Panc1 (cell line): ENCODE measurements around the gene GNB1.

Experiments
- CTCF ChIP-seq: fragments of 450-650 bp; IDR thresholded peaks from 2 replicates; pipeline ENCODE4 v1.5.1; 2017; ENCODE audit warnings: mild to moderate bottlenecking
- POLR2AphosphoS5 ChIP-seq: IDR thresholded peaks from 2 replicates; pipeline ENCODE4 v1.6.1; 2012; ENCODE audit warnings: mild to moderate bottlenecking, low read depth, low read length, moderate library complexity
- SIN3A ChIP-seq: IDR thresholded peaks from 2 replicates; pipeline ENCODE4 v1.6.1; 2012; ENCODE audit warnings: low read depth, mild to moderate bottlenecking, low read length, moderate library complexity, borderline replicate concordance; ENCODE audit not compliant: insufficient read depth
- TCF7L2 ChIP-seq: IDR thresholded peaks from 2 replicates; pipeline ENCODE4 v1.6.1; 2011; ENCODE audit warnings: mild to moderate bottlenecking, low read depth, low read length, inconsistent platforms
- TF ChIP-seq, protein P1 (sequence below), 2 experiments: IDR thresholded peaks; 2 replicates each; pipeline ENCODE4 v1.6.1; 2011 to 2012; ENCODE audit warnings: low read depth in 2 of 2, control low read depth in 1 of 2, low read length in 1 of 2, mild to moderate bottlenecking in 1 of 2, moderate library complexity in 1 of 2; ENCODE audit not compliant: insufficient read depth in 1 of 2

- no peak for TF ChIP-seq CTCF
- no peak for TF ChIP-seq POLR2AphosphoS5
- TF ChIP-seq TCF7L2: no peak
- TF ChIP-seq SIN3A: no peak
- TF ChIP-seq, protein P1, sequence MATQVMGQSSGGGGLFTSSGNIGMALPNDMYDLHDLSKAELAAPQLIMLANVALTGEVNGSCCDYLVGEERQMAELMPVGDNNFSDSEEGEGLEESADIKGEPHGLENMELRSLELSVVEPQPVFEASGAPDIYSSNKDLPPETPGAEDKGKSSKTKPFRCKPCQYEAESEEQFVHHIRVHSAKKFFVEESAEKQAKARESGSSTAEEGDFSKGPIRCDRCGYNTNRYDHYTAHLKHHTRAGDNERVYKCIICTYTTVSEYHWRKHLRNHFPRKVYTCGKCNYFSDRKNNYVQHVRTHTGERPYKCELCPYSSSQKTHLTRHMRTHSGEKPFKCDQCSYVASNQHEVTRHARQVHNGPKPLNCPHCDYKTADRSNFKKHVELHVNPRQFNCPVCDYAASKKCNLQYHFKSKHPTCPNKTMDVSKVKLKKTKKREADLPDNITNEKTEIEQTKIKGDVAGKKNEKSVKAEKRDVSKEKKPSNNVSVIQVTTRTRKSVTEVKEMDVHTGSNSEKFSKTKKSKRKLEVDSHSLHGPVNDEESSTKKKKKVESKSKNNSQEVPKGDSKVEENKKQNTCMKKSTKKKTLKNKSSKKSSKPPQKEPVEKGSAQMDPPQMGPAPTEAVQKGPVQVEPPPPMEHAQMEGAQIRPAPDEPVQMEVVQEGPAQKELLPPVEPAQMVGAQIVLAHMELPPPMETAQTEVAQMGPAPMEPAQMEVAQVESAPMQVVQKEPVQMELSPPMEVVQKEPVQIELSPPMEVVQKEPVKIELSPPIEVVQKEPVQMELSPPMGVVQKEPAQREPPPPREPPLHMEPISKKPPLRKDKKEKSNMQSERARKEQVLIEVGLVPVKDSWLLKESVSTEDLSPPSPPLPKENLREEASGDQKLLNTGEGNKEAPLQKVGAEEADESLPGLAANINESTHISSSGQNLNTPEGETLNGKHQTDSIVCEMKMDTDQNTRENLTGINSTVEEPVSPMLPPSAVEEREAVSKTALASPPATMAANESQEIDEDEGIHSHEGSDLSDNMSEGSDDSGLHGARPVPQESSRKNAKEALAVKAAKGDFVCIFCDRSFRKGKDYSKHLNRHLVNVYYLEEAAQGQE (IDR thresholded peaks at IDR 0.05; ENCODE audit: insufficient read depth in 1 of 2, low read depth in 2 of 2, low read length in 1 of 2): no peak
Observed at GRCh38 chr1:1894354-1895059, 3.6 kb upstream of the GNB1 start.
